CD4-positive, alpha-beta T cell treated with Interleukin-12 subunit alpha and Interleukin-12 subunit beta, for 1 hour (primary cell): ENCODE results near the gene UPF1.
A peak's percentile ranks its signal among the peaks of the same experiment; 100 is the strongest.

Experiments used
- DNase-seq: peaks from one replicate; pipeline ENCODE4 v3.0.0-alpha.2; 2020

The UPF1 gene

GRCh38 chr19:18859676-18860301 is 28.0 kb downstream of the UPF1 start:
- no peak for DNase-seq

GRCh38 chr19:18860302-18860700 is 28.5 kb downstream of the UPF1 start:
- no peak for DNase-seq

- no peak for DNase-seq
Observed at GRCh38 chr19:18860725-18861124, 29.0 kb downstream of the UPF1 start.

- no peak for DNase-seq
Observed at GRCh38 chr19:18861235-18861634, 29.5 kb downstream of the UPF1 start.

- DNase-seq, result no peak
Observed at GRCh38 chr19:18861917-18862316, 30.2 kb downstream of the UPF1 start.

- no peak for DNase-seq
Observed at GRCh38 chr19:18862976-18863842, 31.4 kb downstream of the UPF1 start.

GRCh38 chr19:18863843-18864362 is 32.1 kb downstream of the UPF1 start:
- no peak for DNase-seq

GRCh38 chr19:18865106-18865972 is 33.6 kb downstream of the UPF1 start:
- no peak for DNase-seq

GRCh38 chr19:18865973-18866799 is 34.4 kb downstream of the UPF1 start:
- DNase-seq, result peak; percentile 66

GRCh38 chr19:18866800-18867123 is 35.0 kb downstream of the UPF1 start:
- DNase-seq, result no peak

- DNase-seq, result no peak
Observed at GRCh38 chr19:18867199-18867598, 35.4 kb downstream of the UPF1 start.

GRCh38 chr19:18867751-18868150 is 36.0 kb downstream of the UPF1 start:
- DNase-seq, result no peak

GRCh38 chr19:18868380-18869022 is 36.7 kb downstream of the UPF1 start:
- DNase-seq, result no peak

- no peak for DNase-seq
Observed at GRCh38 chr19:18869023-18869618, 37.4 kb downstream of the UPF1 start.

GRCh38 chr19:18869781-18870530 is 38.2 kb downstream of the UPF1 start:
- DNase-seq, result no peak

- no peak for DNase-seq
Observed at GRCh38 chr19:18870531-18871172, 38.9 kb downstream of the UPF1 start.

- no peak for DNase-seq
Observed at GRCh38 chr19:18871543-18871942, 39.8 kb downstream of the UPF1 start.

GRCh38 chr19:18875726-18876125 is 44.0 kb downstream of the UPF1 start:
- DNase-seq, result no peak

GRCh38 chr19:18876865-18877264 is 45.1 kb downstream of the UPF1 start:
- DNase-seq, result no peak
